ENCODE data around the gene C15orf61. TPM values are rescaled to one million over a fixed set of nuclear protein-coding genes. Genes with fewer than 3 reads are reported as not detected.

C15orf61 gene
- total and polyA plus RNA-seq, 2 of the 13 experiments (the other 11 are each of a cell fraction or from before 2014, with no cell fraction given) = 2.1 to 6.6 TPM

DNA sequence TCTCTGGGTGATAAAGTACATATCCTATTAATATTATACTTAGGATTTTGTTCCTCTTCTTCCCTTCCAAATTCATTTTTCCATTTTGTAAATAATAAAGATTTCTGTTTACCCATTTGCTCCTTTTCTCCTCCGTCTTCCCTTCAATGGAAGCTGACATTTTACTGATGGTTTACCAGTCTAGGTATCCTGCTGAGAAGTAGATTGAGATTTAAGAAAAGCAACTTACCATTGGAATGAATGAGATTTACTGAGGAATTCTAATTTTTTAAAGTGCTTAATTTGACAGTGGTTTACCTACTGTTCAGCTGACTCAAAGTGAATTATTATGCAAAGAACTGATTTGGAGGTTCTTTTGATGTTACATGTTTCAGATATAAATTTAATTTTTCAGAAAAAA, 2.4 kb downstream of the C15orf61 start:
- peak overlapping the region in 2 of 3 experiments; percentile 23 to 83; a peak in 5 of 6 replicates for H3K4me3 ChIP-seq (replicated peaks in 1 of 3; ENCODE audit: insufficient read depth in 1 of 3, low read depth in 2 of 3, low read length in 3 of 3)
- no peaks in the 10 kb centered on the region; the same call in 1 of the 2 replicates for H4K20me1 ChIP-seq (ENCODE audit: insufficient read depth, low read length)
- WGBS (ENCODE audit: low lambda C conversion rate) = 86% methylated on average over 1 of the region's 1 CpG
- no peaks in the 10 kb centered on the region for H3K36me3 ChIP-seq (replicated peaks in 1 of 2; ENCODE audit: control insufficient read depth in 1 of 2, insufficient read depth in 2 of 2, low read length in 2 of 2)
- H3K9me3 ChIP-seq (ENCODE audit: low read length) = no peaks in the 10 kb centered on the region
- no peak overlapping the region for H3K27ac ChIP-seq (ENCODE audit: extremely low read length, insufficient read depth, low read length)
- H3K27me3 ChIP-seq (ENCODE audit: control insufficient read depth in 1 of 2, insufficient read depth in 2 of 2, low read length in 2 of 2) = no peaks in the 10 kb centered on the region
- TF ChIP-seq ZNF615 (CRISPR knock-in tag; IDR thresholded peaks at IDR 0.05; ENCODE audit: borderline replicate concordance) = no peak
- TF ChIP-seq HOXA5 (CRISPR knock-in tag; IDR thresholded peaks at IDR 0.05) = no peak
- no peak for TF ChIP-seq ZNF670 (CRISPR knock-in tag; IDR thresholded peaks at IDR 0.05; ENCODE audit: borderline replicate concordance)
- no peak for TF ChIP-seq ZNF501 (CRISPR knock-in tag; IDR thresholded peaks at IDR 0.05)
- ChIA-PET POLR2A (interaction anchor here (1.2 kb wide), 1 partner anchor 13 kb away, joined by 3 read pairs; no protein-coding TSS in a partner anchor), CTCF (ENCODE audit: low intra/inter-chr PET ratio, low total read pairs) (no interaction called here)
- peaks cover 35% of the 10 kb centered on the region for H3K4me1 ChIP-seq (ENCODE audit: insufficient read depth, low read length)
- FAIRE-seq (no peak), DNase-seq (ENCODE audit: low spot score) (no peak), ATAC-seq (no peak)
- H3K9ac ChIP-seq (ENCODE audit: insufficient read depth, low read depth, low read length) = peak overlapping the region; percentile 97; the same call in 1 of the 2 replicates
- no peak overlapping the region for H2AFZ ChIP-seq (ENCODE audit: low read length)
- intact Hi-C loops (cut with micrococcal nuclease; ENCODE audit: unreplicated experiment) (no loop called here), in situ Hi-C loops (cut with HindIII; ENCODE audit: extremely low pct_ligation_motif_present, low pct_unique_long_range_greater_than_20kb) (no loop called here)
- peak overlapping the region; percentile 93 for H3K4me2 ChIP-seq (ENCODE audit: low read depth, low read length)
- no TSS peak for BruUV-seq (replicated peaks)
- peaks cover 34% of the 10 kb centered on the region for H3K79me2 ChIP-seq (ENCODE audit: insufficient read depth, low read length)

- H3K9me3 ChIP-seq (ENCODE audit: low read length) = no peaks in the 10 kb centered on the region
- H2AFZ ChIP-seq (ENCODE audit: low read length) = no peak overlapping the region
- no peak for FAIRE-seq
- no peaks in the 10 kb centered on the region for H3K36me3 ChIP-seq (replicated peaks in 1 of 2; ENCODE audit: control insufficient read depth in 1 of 2, insufficient read depth in 2 of 2, low read length in 2 of 2)
- no peaks in the 10 kb centered on the region; the same call in 1 of the 2 replicates for H4K20me1 ChIP-seq (ENCODE audit: insufficient read depth, low read length)
- POLR2A ChIA-PET = interaction anchor here (1.2 kb wide), 1 partner anchor 12 kb away, joined by 3 read pairs; no protein-coding TSS in a partner anchor
- H3K9ac ChIP-seq (ENCODE audit: insufficient read depth, low read depth, low read length) = no peak overlapping the region
- BruUV-seq (replicated peaks) = no TSS peak
- DNase-seq (ENCODE audit: low spot score) = no peak
- peaks cover 34% of the 10 kb centered on the region for H3K79me2 ChIP-seq (ENCODE audit: insufficient read depth, low read length)
- CTCF ChIA-PET (ENCODE audit: low intra/inter-chr PET ratio, low total read pairs) = no interaction called here
- H3K4me2 ChIP-seq (ENCODE audit: low read depth, low read length) = no peak overlapping the region; the same call in 1 of the 2 replicates
- no peaks in the 10 kb centered on the region for H3K27me3 ChIP-seq (ENCODE audit: control insufficient read depth in 1 of 2, insufficient read depth in 2 of 2, low read length in 2 of 2)
- intact Hi-C loops (cut with micrococcal nuclease; ENCODE audit: unreplicated experiment) (no loop called here), in situ Hi-C loops (cut with HindIII; ENCODE audit: extremely low pct_ligation_motif_present, low pct_unique_long_range_greater_than_20kb) (no loop called here)
- H3K27ac ChIP-seq (ENCODE audit: extremely low read length, insufficient read depth, low read length) = no peak overlapping the region
- peaks cover 35% of the 10 kb centered on the region for H3K4me1 ChIP-seq (ENCODE audit: insufficient read depth, low read length)
- no peak for ATAC-seq
- no peak overlapping the region for H3K4me3 ChIP-seq (replicated peaks in 1 of 3; ENCODE audit: insufficient read depth in 1 of 3, low read depth in 2 of 3, low read length in 3 of 3)
- TF ChIP-seq ZNF609 (CRISPR knock-in tag; IDR thresholded peaks at IDR 0.05; ENCODE audit: borderline replicate concordance) = no peak
- TF ChIP-seq KDM5A (IDR thresholded peaks at IDR 0.05; ENCODE audit: borderline replicate concordance, low read length) = no peak
- TF ChIP-seq NAIF1 (CRISPR knock-in tag; IDR thresholded peaks at IDR 0.05; ENCODE audit: borderline replicate concordance) = no peak
- TF ChIP-seq, protein P1, sequence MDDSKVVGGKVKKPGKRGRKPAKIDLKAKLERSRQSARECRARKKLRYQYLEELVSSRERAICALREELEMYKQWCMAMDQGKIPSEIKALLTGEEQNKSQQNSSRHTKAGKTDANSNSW (CRISPR knock-in tag; IDR thresholded peaks at IDR 0.05; ENCODE audit: borderline replicate concordance) = no peak
- TF ChIP-seq SIN3A (IDR thresholded peaks at IDR 0.05; ENCODE audit: borderline replicate concordance, low read depth, low read length) = no peak
- no peak for TF ChIP-seq RCOR2 (CRISPR knock-in tag; IDR thresholded peaks at IDR 0.05)
- TF ChIP-seq, protein P2, sequence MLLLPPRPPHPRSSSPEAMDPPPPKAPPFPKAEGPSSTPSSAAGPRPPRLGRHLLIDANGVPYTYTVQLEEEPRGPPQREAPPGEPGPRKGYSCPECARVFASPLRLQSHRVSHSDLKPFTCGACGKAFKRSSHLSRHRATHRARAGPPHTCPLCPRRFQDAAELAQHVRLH (CRISPR knock-in tag; IDR thresholded peaks at IDR 0.05; ENCODE audit: borderline replicate concordance, low read depth) = no peak
- TF ChIP-seq CAMTA2 (CRISPR knock-in tag; IDR thresholded peaks at IDR 0.05; ENCODE audit: borderline replicate concordance) = no peak
These were observed 3.3 kb downstream of the C15orf61 start for GRCh38 chr15:67524235-67524634.
